ENCODE results near the gene STARD13.

Gene STARD13

GRCh38 chr13:33219926-33220325, 65.6 kb downstream of the STARD13 start:
- FAIRE-seq = no peak

GRCh38 chr13:33218426-33218825, 67.1 kb downstream of the STARD13 start:
- FAIRE-seq = no peak

- FAIRE-seq = no peak
These were observed 67.5 kb downstream of the STARD13 start for GRCh38 chr13:33218020-33218419.

- FAIRE-seq = no peak
These were observed 68.3 kb downstream of the STARD13 start for GRCh38 chr13:33217256-33217655.

- no peak for FAIRE-seq
These were observed 71.8 kb downstream of the STARD13 start for GRCh38 chr13:33213797-33214196.

- FAIRE-seq = no peak
These were observed 72.4 kb downstream of the STARD13 start for GRCh38 chr13:33213024-33213768.

- FAIRE-seq = no peak
These were observed 73.2 kb downstream of the STARD13 start for GRCh38 chr13:33212396-33212795.

- no peak for FAIRE-seq
These were observed 75.5 kb downstream of the STARD13 start for GRCh38 chr13:33210090-33210489.

GRCh38 chr13:33208290-33209220, 77.0 kb downstream of the STARD13 start:
- FAIRE-seq = no peak

GRCh38 chr13:33207615-33207961, 78.0 kb downstream of the STARD13 start:
- no peak for FAIRE-seq

GRCh38 chr13:33206945-33207614, 78.5 kb downstream of the STARD13 start:
- FAIRE-seq = no peak

GRCh38 chr13:33206425-33206824, 79.1 kb downstream of the STARD13 start:
- FAIRE-seq = no peak

- FAIRE-seq = no peak
These were observed 79.7 kb downstream of the STARD13 start for GRCh38 chr13:33205804-33206221.

- FAIRE-seq = no peak
These were observed 80.3 kb downstream of the STARD13 start for GRCh38 chr13:33205224-33205623.

- FAIRE-seq = no peak
These were observed 81.2 kb downstream of the STARD13 start for GRCh38 chr13:33204130-33204927.

- FAIRE-seq = no peak
These were observed 82.8 kb downstream of the STARD13 start for GRCh38 chr13:33202644-33203169.

- no peak for FAIRE-seq
These were observed 83.9 kb downstream of the STARD13 start for GRCh38 chr13:33201659-33202058.

GRCh38 chr13:33199289-33199850, 86.2 kb downstream of the STARD13 start:
- no peak for FAIRE-seq

- no peak for FAIRE-seq
These were observed 88.0 kb downstream of the STARD13 start for GRCh38 chr13:33197541-33197971.

- FAIRE-seq = no peak
These were observed 88.8 kb downstream of the STARD13 start for GRCh38 chr13:33196767-33197166.

- FAIRE-seq = no peak
These were observed 89.7 kb downstream of the STARD13 start for GRCh38 chr13:33195693-33196464.
